Measurements from ENCODE around the gene NUDCD2. TPM values are rescaled to one million over a fixed set of nuclear protein-coding genes. Genes with fewer than 3 reads are reported as not detected.

NUDCD2 gene
- total RNA-seq, 4 donors from 2014 or later: 8.9 to 13.2 (median 9.4) TPM

- no peaks in the 10 kb centered on the region for H3K36me3 ChIP-seq
- peak overlapping the region; percentile 86 to 98 (median 97) for H3K27ac ChIP-seq
- no peak for ATAC-seq
- WGBS, 2 donors (ENCODE audit: low coverage in 1 of 2): 0 to 4% methylated on average over 3 to 7 of the region's 9 CpGs
- H3K4me3 ChIP-seq: peak overlapping the region; percentile 65 to 79
- TF ChIP-seq CTCF (IDR thresholded peaks at IDR 0.05) (no peak), EP300 (IDR thresholded peaks at IDR 0.05) (no peak), POLR2AphosphoS5 (IDR thresholded peaks at IDR 0.05) (no peak), POLR2A (IDR thresholded peaks at IDR 0.05) (no peak)
- H3K9me3 ChIP-seq: no peaks in the 10 kb centered on the region
- no peaks in the 10 kb centered on the region for H3K27me3 ChIP-seq
- peaks cover 0 to 72% (median 17%) of the 10 kb centered on the region in 3 donors for H3K4me1 ChIP-seq
These were observed 46.2 kb upstream of the NUDCD2 start for GRCh38 chr5:163506095-163506457.

DNA sequence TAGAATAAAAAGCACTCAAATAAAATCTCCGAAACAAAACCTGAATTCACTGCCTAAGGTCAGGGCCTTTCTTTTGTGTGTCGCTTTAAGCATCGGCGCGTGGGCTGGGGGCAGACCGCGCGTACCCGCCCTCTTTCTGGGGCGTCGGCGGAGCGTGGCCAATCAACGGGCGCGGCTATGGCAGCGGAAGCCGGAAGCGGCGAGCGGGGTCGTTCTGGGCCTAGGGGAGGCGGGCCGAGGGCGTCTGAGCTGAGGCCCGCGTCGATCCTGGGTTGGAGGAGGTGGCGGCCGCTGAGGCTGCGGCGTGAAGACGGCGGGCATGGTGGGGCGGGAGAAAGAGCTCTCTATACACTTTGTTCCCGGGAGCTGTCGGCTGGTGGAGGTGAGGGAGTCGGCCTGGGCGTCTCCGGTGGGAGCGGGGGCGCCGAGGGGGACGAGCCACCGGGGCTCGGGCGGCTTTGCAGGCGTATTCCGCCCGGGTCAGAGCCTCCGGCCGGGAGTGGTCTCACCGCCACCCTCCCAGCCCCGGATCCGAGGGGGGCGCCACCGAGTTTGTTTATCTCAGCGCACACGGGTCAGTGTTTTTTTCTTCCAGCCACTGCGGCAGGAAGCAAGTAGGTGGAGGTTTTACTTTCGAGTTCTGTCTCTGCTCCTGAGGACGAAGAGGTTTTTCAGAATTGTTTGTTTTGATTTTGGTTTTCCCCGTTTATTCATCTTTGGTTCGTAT lies 45.6 kb upstream of the NUDCD2 start, which contains the start of gene MAT2B:
MAT2B (plus strand) TSS at position 252 of the 727 bp plus-strand sequence; CDS start at position 320, 68 bp downstream.
- Histone ChIP-seq H3K36me3 (no peaks in the 10 kb centered on the region), H3K27ac (peak within 1 kb of the TSS; percentile 86 to 98 (median 97)), H3K9me3 (no peaks in the 10 kb centered on the region), H3K4me1 (peaks cover 0 to 67% (median 17%) of the 10 kb centered on the region in 3 donors), H3K27me3 (no peaks in the 10 kb centered on the region), H3K4me3 (peak within 1 kb of the TSS; percentile 65 to 79)
- peak; percentile 98 for ATAC-seq
- WGBS, 2 donors (ENCODE audit: low coverage in 1 of 2): 0 to 3% methylated on average over 13 to 18 of the region's 64 CpGs
- peak; percentile 91 to 94 for TF ChIP-seq POLR2A (IDR thresholded peaks at IDR 0.05)
- TF ChIP-seq EP300 (IDR thresholded peaks at IDR 0.05): no peak
- peak in 3 of 4 experiments; percentile 32 to 72 (median 55) for TF ChIP-seq CTCF (IDR thresholded peaks at IDR 0.05)
- peak; percentile 95 for TF ChIP-seq POLR2AphosphoS5 (IDR thresholded peaks at IDR 0.05)

GRCh38 chr5:163505049-163505367 lies 45.1 kb upstream of the NUDCD2 start:
- WGBS, 2 donors (ENCODE audit: low coverage in 1 of 2): 0 to 3% methylated on average over 4 to 6 of the region's 7 CpGs
- peak overlapping the region; percentile 65 to 79 for H3K4me3 ChIP-seq
- no peaks in the 10 kb centered on the region for H3K27me3 ChIP-seq
- no peaks in the 10 kb centered on the region for H3K36me3 ChIP-seq
- H3K4me1 ChIP-seq: peaks cover 0 to 62% (median 17%) of the 10 kb centered on the region in 3 donors
- ATAC-seq: no peak
- H3K27ac ChIP-seq: peak overlapping the region; percentile 86 to 98 (median 97)
- no peak for TF ChIP-seq POLR2A (IDR thresholded peaks at IDR 0.05)
- no peak for TF ChIP-seq CTCF (IDR thresholded peaks at IDR 0.05)
- TF ChIP-seq EP300 (IDR thresholded peaks at IDR 0.05): no peak
- TF ChIP-seq POLR2AphosphoS5 (IDR thresholded peaks at IDR 0.05): no peak
- no peaks in the 10 kb centered on the region for H3K9me3 ChIP-seq

GRCh38 chr5:163504079-163504931 lies 44.4 kb upstream of the NUDCD2 start:
- Histone ChIP-seq H3K9me3 (no peaks in the 10 kb centered on the region), H3K4me3 (peak overlapping the region; percentile 65 to 79), H3K36me3 (no peaks in the 10 kb centered on the region), H3K27me3 (no peaks in the 10 kb centered on the region), H3K27ac (peak overlapping the region; percentile 86 to 98 (median 97)), H3K4me1 (peaks cover 0 to 55% (median 17%) of the 10 kb centered on the region in 3 donors)
- 1 to 2% methylated on average over 20 to 21 of the region's 27 CpGs for WGBS, 2 donors (ENCODE audit: low coverage in 1 of 2)
- ATAC-seq: no peak
- TF ChIP-seq EP300 (IDR thresholded peaks at IDR 0.05): no peak
- no peak for TF ChIP-seq POLR2AphosphoS5 (IDR thresholded peaks at IDR 0.05)
